SK-N-MC (cell line): ENCODE measurements around the gene AJAP1.

Experiments
- EZH2 ChIP-seq: fragments of 200-600 bp; sonication (generic); IDR thresholded peaks from one replicate; pipeline ENCODE4 v1.6.1; 2017; ENCODE audit warnings: antibody characterized with exemption
- FOXP2 ChIP-seq: optimal IDR thresholded peaks from 2 replicates; pipeline ENCODE3; 2011; ENCODE audit warnings: mild to moderate bottlenecking, moderate library complexity; ENCODE audit not compliant: insufficient read depth; ENCODE audit errors: extremely low read length, control extremely low read depth
- POLR2AphosphoS5 ChIP-seq: IDR thresholded peaks from 2 replicates; pipeline ENCODE4 v1.6.1; 2012; ENCODE audit warnings: mild to moderate bottlenecking, low read depth, low read length, borderline replicate concordance

GRCh38 chr1:4792565-4792964, 138.2 kb downstream of the AJAP1 start:
- TF ChIP-seq POLR2AphosphoS5 (no peak), EZH2 (no peak), FOXP2 (no peak)
